Omental fat pad (tissue), 4 donors: ENCODE measurements around the gene SETD9. TPM values are rescaled to one million over a fixed set of nuclear protein-coding genes. Genes with fewer than 3 reads are reported as not detected.
A peak's percentile ranks its signal among the peaks of the same experiment; 100 is the strongest.

Source experiments
- ATAC-seq: fragments of 150-250 bp; one replicate; pipeline ENCODE4 v1.9.1; 2016; ENCODE audit warnings: mild to moderate bottlenecking, moderate library complexity; ENCODE audit not compliant: low FRiP score
- DNase-seq: peaks from one replicate; pipeline ENCODE4 v3.0.0-alpha.2; 2019; ENCODE audit warnings: low spot score
- CTCF ChIP-seq, 3 donors: fragments of 450-650 bp; IDR thresholded peaks; one replicate each; pipeline ENCODE4 v1.5.1; 2016 to 2017; ENCODE audit warnings: antibody characterized with exemption in 3 of 3, mild to moderate bottlenecking in 3 of 3, moderate library complexity in 2 of 3
- total RNA-seq, 4 donors: library from RNA; depleted of rRNA; stranded (reverse); fragments of >200 nt; gene quantifications; one replicate each; pipeline ENCODE4 v1.1.0, GENCODE V29; 2016

Gene SETD9, protein sequence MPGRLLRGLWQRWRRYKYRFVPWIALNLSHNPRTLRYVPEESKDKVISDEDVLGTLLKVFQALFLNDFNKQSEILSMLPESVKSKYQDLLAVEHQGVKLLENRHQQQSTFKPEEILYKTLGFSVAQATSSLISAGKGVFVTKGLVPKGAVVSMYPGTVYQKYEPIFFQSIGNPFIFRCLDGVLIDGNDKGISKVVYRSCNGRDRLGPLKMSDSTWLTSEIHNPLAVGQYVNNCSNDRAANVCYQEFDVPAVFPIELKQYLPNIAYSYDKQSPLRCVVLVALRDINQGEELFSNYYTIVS
- 10 to 100 TPM in 3 of 4 donors, 1 to 10 TPM in 1; 3.8 to 15.8 (median 11.3) TPM for total RNA-seq

GRCh38 chr5:56909294-56910209 is at the start of gene SETD9:
SETD9 (plus strand) TSS chr5:56909596; CDS start chr5:56909646, 50 bp downstream.
- no peak for TF ChIP-seq CTCF (IDR thresholded peaks at IDR 0.05)
- ATAC-seq, result peak; percentile 97
- peak; percentile 92 for DNase-seq

DNA sequence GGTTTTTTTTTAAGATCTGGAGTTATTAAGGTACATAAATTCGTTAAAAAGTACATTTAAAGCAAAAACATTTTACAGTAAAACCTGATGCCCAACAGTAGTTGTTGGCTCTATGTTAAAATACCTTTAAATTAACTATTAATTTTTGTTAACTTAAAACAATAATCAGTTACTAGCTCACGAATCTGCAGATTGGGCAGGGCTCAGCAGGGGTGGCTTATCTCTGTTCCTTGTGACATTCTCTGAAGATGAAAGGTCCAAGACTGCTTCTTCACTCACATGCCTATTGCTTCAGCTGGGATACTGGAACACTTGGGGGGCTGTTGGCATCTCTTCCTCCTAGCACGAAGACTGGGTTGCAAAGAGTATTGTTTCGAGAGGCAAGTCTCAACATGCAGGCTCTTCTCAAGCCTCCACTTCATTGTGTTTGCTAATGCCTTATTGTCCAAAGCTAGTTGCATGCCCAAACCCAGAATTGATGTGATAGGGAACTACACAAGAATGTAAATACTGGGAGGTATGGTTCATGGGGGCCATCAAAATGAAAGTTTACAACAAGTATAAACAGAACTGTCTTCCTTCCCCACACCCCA is 47.4 kb upstream of the SETD9 start:
- no peak for TF ChIP-seq CTCF (IDR thresholded peaks at IDR 0.05)
- DNase-seq (no peak), ATAC-seq (no peak)

GRCh38 chr5:56862909-56863308 is 46.5 kb upstream of the SETD9 start:
- ATAC-seq, result no peak
- no peak for DNase-seq
- no peak for TF ChIP-seq CTCF (IDR thresholded peaks at IDR 0.05)

DNA sequence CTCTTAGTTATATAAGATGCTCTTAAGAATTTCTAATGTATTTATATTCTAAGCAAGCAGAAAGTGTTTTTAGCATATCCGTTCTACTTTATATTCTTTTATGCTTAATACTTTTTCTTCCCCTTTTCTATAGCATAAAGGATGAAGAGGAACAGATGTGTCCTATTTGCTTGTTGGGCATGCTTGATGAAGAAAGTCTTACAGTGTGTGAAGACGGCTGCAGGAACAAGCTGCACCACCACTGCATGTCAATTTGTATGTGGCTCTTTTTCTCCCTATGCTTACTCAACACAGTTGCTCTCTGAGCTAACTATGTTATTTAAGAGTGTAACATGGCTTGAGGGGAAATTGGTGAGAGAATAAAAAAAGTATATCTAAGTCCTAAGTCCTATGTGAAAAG is 37.6 kb upstream of the SETD9 start:
- TF ChIP-seq CTCF (IDR thresholded peaks at IDR 0.05), result no peak
- no peak for ATAC-seq
- no peak for DNase-seq

DNA sequence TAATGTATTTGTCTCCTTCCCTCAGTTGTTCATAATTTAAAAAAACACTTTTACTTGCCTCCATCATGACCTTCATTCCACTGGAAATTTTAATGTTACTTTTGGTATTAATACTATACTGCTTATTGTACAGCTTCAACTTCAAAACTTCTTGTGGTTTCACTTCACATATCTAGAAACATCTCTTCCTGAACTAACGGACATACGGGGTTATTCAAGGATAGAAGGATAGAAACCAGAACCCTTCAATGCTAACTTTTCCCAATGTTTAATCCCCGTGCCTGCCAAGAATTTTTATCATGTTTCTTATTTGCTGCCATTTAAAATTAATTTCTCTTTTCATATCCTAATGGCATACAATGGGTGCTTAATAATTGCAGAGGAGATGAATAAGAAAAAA is 36.3 kb upstream of the SETD9 start:
- DNase-seq (no peak), ATAC-seq (no peak)
- no peak for TF ChIP-seq CTCF (IDR thresholded peaks at IDR 0.05)

DNA sequence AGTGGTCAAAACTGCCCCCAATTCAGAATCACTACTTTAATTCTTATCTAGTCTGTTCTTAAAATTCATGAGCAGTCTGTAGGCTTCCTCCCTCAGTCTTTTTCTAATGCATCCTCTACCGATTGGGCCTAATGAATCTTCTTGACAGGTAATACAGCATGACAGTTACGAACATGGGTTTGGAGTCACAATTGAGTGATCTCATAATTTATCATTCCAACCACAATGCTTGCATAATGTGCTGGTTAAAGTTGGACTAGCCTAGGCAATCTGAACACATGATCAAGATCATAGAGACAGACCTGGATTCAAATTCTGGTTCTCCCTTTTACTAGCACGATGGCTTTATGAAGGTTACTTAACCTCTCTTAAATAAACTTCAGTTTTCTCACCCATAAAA is 33.1 kb upstream of the SETD9 start:
- DNase-seq (no peak), ATAC-seq (no peak)
- TF ChIP-seq CTCF (IDR thresholded peaks at IDR 0.05), result no peak
